GM18858 (cell line): ENCODE data around the gene ETDC.

Experiments used
- ATAC-seq: cut with Tn5 transposase; IDR thresholded peaks from one replicate; pipeline ENCODE4 v1.9.1; 2021; ENCODE audit not compliant: unreplicated experiment

The ETDC gene

GRCh38 chrX:135345107-135345589, 35.9 kb downstream of the ETDC start:
- no peak for ATAC-seq

- no peak for ATAC-seq
Observed at GRCh38 chrX:135346975-135347374, 37.7 kb downstream of the ETDC start.

GRCh38 chrX:135347381-135348016, 38.2 kb downstream of the ETDC start:
- no peak for ATAC-seq

- peak; percentile 52 for ATAC-seq
Observed at GRCh38 chrX:135354288-135354687, 45.0 kb downstream of the ETDC start.
